Aorta (tissue), 5 donors: ENCODE data around the gene STXBP5. TPM values are rescaled to one million over a fixed set of nuclear protein-coding genes. Genes with fewer than 3 reads are reported as not detected.

Experiments
- ATAC-seq: fragments of 200-7000 bp; cut with Tn5 transposase; one replicate; pipeline ENCODE4 v1.9.1; 2022; ENCODE audit warnings: moderate library complexity; ENCODE audit not compliant: low FRiP score
- DNase-seq, 2 donors: peaks; one replicate each; pipeline ENCODE4 v3.0.0-alpha.2; 2020
- H3K27ac ChIP-seq, 2 donors: one replicate each; pipeline ENCODE4 v1.5.1; 2013; ENCODE audit warnings: low read length in 2 of 2, mild to moderate bottlenecking in 2 of 2, moderate library complexity in 2 of 2, control low read depth in 1 of 2, inconsistent platforms in 1 of 2, low read depth in 1 of 2
- H3K27me3 ChIP-seq, 2 donors: one replicate each; pipeline ENCODE4 v1.6.1; 2013; ENCODE audit warnings: control low read depth in 1 of 2, low read length in 1 of 2, mild to moderate bottlenecking in 1 of 2, moderate library complexity in 1 of 2; ENCODE audit not compliant: insufficient read depth in 2 of 2, control insufficient read depth in 1 of 2
- H3K36me3 ChIP-seq, 2 donors: one replicate each; pipeline ENCODE4 v1.6.1; 2013; ENCODE audit warnings: control low read depth in 1 of 2, low read length in 1 of 2, mild to moderate bottlenecking in 1 of 2; ENCODE audit not compliant: insufficient read depth in 2 of 2, control insufficient read depth in 1 of 2
- H3K4me1 ChIP-seq, 2 donors: one replicate each; pipeline ENCODE4 v1.6.1; 2013; ENCODE audit warnings: low read length in 2 of 2, control low read depth in 1 of 2, mild to moderate bottlenecking in 1 of 2, moderate library complexity in 1 of 2; ENCODE audit not compliant: insufficient read depth in 2 of 2, control insufficient read depth in 1 of 2
- H3K4me3 ChIP-seq, 2 donors: one replicate each; pipeline ENCODE4 v1.5.1; 2013; ENCODE audit warnings: low read length in 2 of 2, control low read depth in 1 of 2, mild to moderate bottlenecking in 1 of 2
- H3K9me3 ChIP-seq: one replicate; pipeline ENCODE4 v1.6.1; 2013; ENCODE audit warnings: mild to moderate bottlenecking, low read length; ENCODE audit not compliant: control insufficient read depth
- WGBS, 2 donors: extraction: QIAGEN DNeasy Blood & Tissue Kit; methylation state at CpG; one replicate each; pipeline ENCODE4 v1.1.7; 2013; 5-methylcytosine and 5-hydroxymethylcytosine counted together
- intact Hi-C, 2 donors: fragments of 100-400 bp; cut with DNase I; formaldehyde crosslinking; loops; one replicate each; pipeline versions ENCODE4 v1.14.2 to v1.15.0; 2022
- long read RNA-seq, 2 donors: library from polyadenylated mRNA; unstranded; transcript quantifications; one replicate each; pipeline ENCODE4 v2.0.0, GENCODE V29; 2020 to 2021
- polyA plus RNA-seq, 2 donors: library from polyadenylated mRNA; stranded (reverse); fragments of 200-250 nt; gene quantifications; one replicate each; pipeline ENCODE4 v1.2.3, GENCODE V29; 2013
- total RNA-seq, 2 donors: library from RNA; stranded (reverse); fragmentation: NEBNext Ultra II Directional; extraction: Animal tissue kit (Norgen Biotek cat#: 25700); gene quantifications; one replicate each; pipeline ENCODE4 v1.2.1, GENCODE V29; 2021
- donor health status: healthy with polysubstance abuse.
- donor health status: Bipolar disorder and iron deficiency.
- donor health status: DM: no; HTN: no; CAD: no.
- donor health status: DM: no; HTN: no; CAD: no.
- donor health status: DM: yes; HTN: yes; CAD: no.

The STXBP5 gene
- total RNA-seq = 10 to 100 TPM; 26.5 to 28.9 TPM
- polyA plus RNA-seq = 10 to 100 TPM in 1 of 2 donors, 1 to 10 TPM in 1; 7.1 to 13.3 TPM
- long read RNA-seq, donor 1, partial matches to known transcripts = 1 of 10 reads
- long read RNA-seq, donor 1, other reads (novel, unspliced or antisense) = 9 of 10 reads
- long read RNA-seq, donor 2, full-length matches to known transcripts = 2 of 20 reads
- long read RNA-seq, donor 2, partial matches to known transcripts = 8 of 20 reads
- long read RNA-seq, donor 2, other reads (novel, unspliced or antisense) = 10 of 20 reads

DNA sequence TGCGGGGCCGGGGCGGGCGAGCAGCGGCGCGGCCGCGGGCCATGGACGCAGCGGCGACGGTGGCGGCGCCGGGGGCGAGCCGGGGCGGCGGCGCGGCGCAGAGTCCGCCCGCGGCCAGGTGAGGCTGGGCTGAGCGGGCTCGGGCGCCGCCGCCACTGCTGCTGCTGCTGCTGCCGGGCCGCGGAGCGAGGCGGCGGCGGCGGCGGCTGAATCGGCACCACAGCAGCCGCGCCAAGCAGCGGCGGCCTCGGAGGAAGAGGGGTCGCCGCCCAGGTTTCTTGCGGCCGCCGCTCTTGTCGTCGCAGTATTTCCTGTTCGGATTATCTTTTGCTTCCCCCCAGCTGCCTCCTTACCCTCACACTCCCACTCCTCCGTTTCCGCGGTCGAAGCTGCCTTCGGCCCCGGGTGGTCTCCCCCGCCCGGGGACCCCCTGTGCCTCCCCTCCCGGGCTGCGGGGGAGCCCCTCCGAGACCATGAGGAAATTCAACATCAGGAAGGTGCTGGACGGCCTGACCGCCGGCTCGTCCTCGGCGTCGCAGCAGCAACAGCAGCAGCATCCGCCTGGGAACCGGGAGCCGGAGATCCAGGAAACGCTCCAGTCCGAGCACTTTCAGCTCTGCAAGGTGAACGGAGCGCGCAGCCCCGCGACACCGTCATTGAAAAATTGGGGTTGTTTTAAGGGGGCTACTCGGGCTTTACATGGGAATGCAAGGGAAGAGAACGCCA is at the start of gene STXBP5:
TSS of gene STXBP5 (plus strand) at position 358 of the 726 bp plus-strand sequence. CDS start at position 474, 116 bp downstream.
- DNase-seq (peak; percentile 75 to 85), ATAC-seq (peak; percentile 15)
- H3K27ac ChIP-seq = peak within 1 kb of the TSS; percentile 93 to 99
- peak within 1 kb of the TSS; percentile 88 to 95 for H3K4me3 ChIP-seq
- intact Hi-C loops = loop anchor here (5.0 to 10.0 kb wide), 4 partner anchors 83 to 659 kb away; partner anchors contain the start of gene RAB32 (in 1 of the 2)
- no peaks in the 10 kb centered on the region for H3K36me3 ChIP-seq
- no peaks in the 10 kb centered on the region for H3K4me1 ChIP-seq
- WGBS, 2 donors = 1% methylated on average over 69 to 85 of the region's 85 CpGs
- no peaks in the 10 kb centered on the region for H3K27me3 ChIP-seq
- H3K9me3 ChIP-seq = no peaks in the 10 kb centered on the region

DNA sequence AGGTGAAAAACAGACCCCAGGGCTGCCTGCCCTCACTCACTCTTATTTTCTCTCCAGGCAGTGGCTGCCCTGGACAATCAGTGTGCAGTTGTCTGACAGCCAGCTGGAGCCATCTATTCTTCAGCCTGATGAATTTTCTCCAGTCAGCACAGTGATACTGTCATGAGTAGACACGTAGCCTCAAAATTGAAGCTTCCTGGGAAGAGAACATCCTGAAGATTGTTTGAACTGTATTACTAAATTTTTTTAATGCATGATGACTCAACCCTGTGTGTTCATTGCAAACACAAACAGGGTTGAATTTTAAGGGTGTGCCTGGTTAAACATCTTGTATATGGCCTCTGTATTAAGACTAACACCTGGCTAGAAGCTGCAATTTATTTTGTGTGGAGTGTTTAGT is 49.8 kb upstream of the STXBP5 start:
- ATAC-seq = no peak

DNA sequence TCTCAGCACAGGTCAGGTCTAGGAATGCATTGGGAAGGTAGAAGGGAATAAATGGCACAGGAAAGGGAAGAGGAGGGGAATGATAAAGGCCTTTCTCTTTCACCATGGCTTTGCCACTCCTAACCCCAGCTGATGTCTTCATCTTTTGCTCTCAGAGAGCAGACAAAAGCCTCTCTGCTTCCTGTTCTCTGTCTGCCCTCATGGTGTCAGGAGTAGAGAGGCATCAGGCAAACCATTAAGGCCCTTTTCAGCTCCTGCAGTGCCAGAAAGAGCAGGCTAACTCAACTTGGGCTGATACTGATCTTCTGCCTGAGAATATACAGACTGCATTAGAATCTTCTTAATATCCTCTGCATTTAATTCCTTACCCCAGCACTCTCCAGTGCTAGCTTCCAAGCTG is 48.0 kb upstream of the STXBP5 start:
- H3K27ac ChIP-seq = no peak overlapping the region
- no peaks in the 10 kb centered on the region for H3K36me3 ChIP-seq
- no peak overlapping the region for H3K4me3 ChIP-seq
- DNase-seq (no peak), ATAC-seq (peak; percentile 11)
- H3K9me3 ChIP-seq = no peaks in the 10 kb centered on the region
- H3K27me3 ChIP-seq = no peaks in the 10 kb centered on the region
- no peaks in the 10 kb centered on the region for H3K4me1 ChIP-seq
- intact Hi-C loops = no loop called here

More for the DNA sequence above, 49.8 kb upstream of the STXBP5 start:
- intact Hi-C loops = no loop called here
- H3K4me3 ChIP-seq = no peak overlapping the region
- H3K4me1 ChIP-seq = no peaks in the 10 kb centered on the region
- no peaks in the 10 kb centered on the region for H3K9me3 ChIP-seq
- no peaks in the 10 kb centered on the region for H3K36me3 ChIP-seq
- DNase-seq = no peak
- H3K27ac ChIP-seq = no peak overlapping the region
- 54 to 65% methylated on average over 1 of the region's 1 CpG for WGBS, 2 donors
- no peaks in the 10 kb centered on the region for H3K27me3 ChIP-seq

GRCh38 chr6:147156799-147157382 is 47.3 kb upstream of the STXBP5 start:
- Histone ChIP-seq H3K9me3 (no peaks in the 10 kb centered on the region), H3K4me1 (no peaks in the 10 kb centered on the region), H3K27ac (no peak overlapping the region), H3K27me3 (no peaks in the 10 kb centered on the region), H3K4me3 (no peak overlapping the region), H3K36me3 (no peaks in the 10 kb centered on the region)
- 78 to 85% methylated on average over 4 of the region's 4 CpGs for WGBS, 2 donors
- intact Hi-C loops = no loop called here
- no peak for DNase-seq
- ATAC-seq = no peak

DNA sequence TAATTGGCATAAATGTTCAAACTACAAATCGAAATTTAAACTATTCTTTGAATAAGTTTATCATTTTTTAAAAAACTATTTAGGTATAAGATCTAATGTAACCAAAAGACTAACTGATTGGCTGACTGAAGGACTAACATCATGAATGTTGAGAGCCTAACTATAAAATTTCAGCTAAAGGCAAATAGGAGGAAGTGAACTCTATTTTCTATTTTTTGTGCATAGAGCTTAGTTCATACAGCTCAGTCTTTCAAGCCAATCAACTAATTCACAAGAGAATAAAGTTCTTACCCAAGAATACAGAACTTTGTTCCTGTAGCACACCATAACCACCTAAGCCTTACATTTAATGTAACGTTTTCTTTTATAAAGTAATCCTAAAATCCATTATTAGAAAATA is 46.3 kb upstream of the STXBP5 start:
- no peaks in the 10 kb centered on the region for H3K9me3 ChIP-seq
- intact Hi-C loops = no loop called here
- no peak overlapping the region for H3K4me3 ChIP-seq
- DNase-seq (no peak), ATAC-seq (no peak)
- no peaks in the 10 kb centered on the region for H3K27me3 ChIP-seq
- no peaks in the 10 kb centered on the region for H3K4me1 ChIP-seq
- H3K36me3 ChIP-seq = no peaks in the 10 kb centered on the region
- no peak overlapping the region for H3K27ac ChIP-seq
- WGBS, 2 donors = 76 to 80% methylated on average over 2 of the region's 2 CpGs

DNA sequence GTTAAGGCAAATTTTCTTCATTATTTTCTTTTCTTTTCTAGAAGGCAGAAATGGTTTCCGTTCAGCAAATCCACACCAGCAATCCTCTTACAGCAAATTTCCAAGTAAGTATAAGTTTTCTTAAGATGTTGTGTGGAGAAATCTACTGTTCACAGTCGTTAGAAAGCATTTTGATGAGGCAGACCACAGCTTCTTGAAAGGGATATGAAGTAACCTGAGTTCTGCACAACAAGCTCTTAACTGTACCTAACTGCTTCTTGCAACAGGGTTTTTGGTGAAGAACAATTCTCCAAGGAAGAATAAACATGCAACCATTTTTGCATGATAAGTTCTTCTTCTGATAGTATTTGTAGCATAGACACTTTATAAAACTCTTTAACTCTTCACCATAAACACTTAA is 45.3 kb upstream of the STXBP5 start:
- WGBS, 2 donors = 64% methylated on average over 2 of the region's 2 CpGs
- no peaks in the 10 kb centered on the region for H3K4me1 ChIP-seq
- intact Hi-C loops = no loop called here
- no peak for DNase-seq
- no peaks in the 10 kb centered on the region for H3K9me3 ChIP-seq
- H3K27ac ChIP-seq = no peak overlapping the region
- H3K36me3 ChIP-seq = no peaks in the 10 kb centered on the region
- no peak for ATAC-seq
- no peaks in the 10 kb centered on the region for H3K27me3 ChIP-seq
- no peak overlapping the region for H3K4me3 ChIP-seq

DNA sequence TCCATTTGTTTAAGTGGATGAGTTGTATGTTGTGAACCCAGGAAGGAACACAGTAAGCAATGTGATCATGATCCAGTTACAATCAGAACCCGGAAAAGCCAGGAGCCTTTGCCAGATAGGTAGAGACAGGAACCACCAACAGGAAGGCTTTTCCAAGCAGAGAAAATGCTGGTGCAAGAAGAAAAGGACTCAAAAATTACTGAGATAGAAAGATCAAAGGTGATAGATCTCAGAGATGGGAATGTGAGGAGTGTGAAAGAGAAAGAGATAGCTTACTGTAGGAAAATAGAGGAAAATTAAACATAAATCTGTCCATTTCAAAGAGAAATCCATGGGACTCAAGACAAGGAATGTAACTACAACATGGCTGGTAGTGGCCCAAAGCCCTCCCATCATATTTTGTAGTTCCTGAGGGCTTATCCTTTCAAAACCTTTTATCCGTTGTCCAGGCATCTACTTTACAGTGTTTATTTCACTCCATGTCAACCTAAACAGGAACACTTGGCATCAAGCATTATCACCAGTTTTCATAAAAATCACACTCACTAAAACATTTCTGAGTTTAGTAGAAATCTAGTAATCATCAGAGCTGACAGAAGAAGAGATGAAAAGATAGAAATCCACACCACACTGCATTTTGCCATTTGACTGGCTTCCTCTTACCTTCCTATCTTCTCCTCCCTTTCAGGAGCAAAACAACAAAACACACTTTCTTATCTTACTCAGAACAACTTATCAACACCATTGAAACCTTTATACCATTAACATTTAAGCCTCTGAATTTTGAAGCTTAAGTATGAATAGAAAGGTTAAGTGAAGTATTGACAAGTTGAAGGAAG is 44.5 kb upstream of the STXBP5 start:
- H3K9me3 ChIP-seq = no peaks in the 10 kb centered on the region
- no peaks in the 10 kb centered on the region for H3K4me1 ChIP-seq
- no peak overlapping the region for H3K27ac ChIP-seq
- intact Hi-C loops = no loop called here
- no peak for ATAC-seq
- H3K27me3 ChIP-seq = no peaks in the 10 kb centered on the region
- 83 to 88% methylated on average over 2 of the region's 2 CpGs for WGBS, 2 donors
- H3K36me3 ChIP-seq = no peaks in the 10 kb centered on the region
- no peak for DNase-seq
- no peak overlapping the region for H3K4me3 ChIP-seq

DNA sequence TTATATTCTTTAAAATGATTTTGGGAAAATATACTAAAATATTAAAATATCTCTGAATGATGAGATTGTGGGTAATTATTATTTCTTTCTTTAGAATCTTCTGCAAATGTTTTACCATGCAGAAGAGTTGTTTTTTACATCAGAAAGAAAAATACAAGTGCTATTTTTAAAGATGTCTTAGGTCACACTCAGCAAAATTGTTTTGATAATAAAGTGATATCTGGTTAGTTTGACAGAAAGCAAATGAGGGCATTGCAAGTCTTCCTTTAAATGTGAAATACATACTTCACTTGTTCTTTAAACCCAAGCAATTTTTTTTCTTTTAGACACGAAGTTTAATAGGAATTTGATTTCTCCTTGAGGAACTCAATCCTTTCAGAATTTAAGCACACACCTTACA is 43.6 kb upstream of the STXBP5 start:
- Histone ChIP-seq H3K27ac (no peak overlapping the region), H3K36me3 (no peaks in the 10 kb centered on the region), H3K4me1 (no peaks in the 10 kb centered on the region), H3K27me3 (no peaks in the 10 kb centered on the region), H3K4me3 (no peak overlapping the region), H3K9me3 (no peaks in the 10 kb centered on the region)
- WGBS, 2 donors = 57 to 75% methylated on average over 1 of the region's 1 CpG
- intact Hi-C loops = no loop called here
- ATAC-seq (no peak), DNase-seq (no peak)
